C1 segment of cervical spinal cord (tissue), 14 donors: Measurements from ENCODE around the gene ZBED6.
"Not testable (repeated sequence)": the region's sequence is repeated elsewhere in the genome, so short reads cannot be mapped to it uniquely, and the experiment has no call there.

ENCODE experiments used
- DNase-seq, 14 donors: peaks; one replicate each; lab custom pipeline; 2025; lab: John Stamatoyannopoulos, UW

Gene ZBED6, protein sequence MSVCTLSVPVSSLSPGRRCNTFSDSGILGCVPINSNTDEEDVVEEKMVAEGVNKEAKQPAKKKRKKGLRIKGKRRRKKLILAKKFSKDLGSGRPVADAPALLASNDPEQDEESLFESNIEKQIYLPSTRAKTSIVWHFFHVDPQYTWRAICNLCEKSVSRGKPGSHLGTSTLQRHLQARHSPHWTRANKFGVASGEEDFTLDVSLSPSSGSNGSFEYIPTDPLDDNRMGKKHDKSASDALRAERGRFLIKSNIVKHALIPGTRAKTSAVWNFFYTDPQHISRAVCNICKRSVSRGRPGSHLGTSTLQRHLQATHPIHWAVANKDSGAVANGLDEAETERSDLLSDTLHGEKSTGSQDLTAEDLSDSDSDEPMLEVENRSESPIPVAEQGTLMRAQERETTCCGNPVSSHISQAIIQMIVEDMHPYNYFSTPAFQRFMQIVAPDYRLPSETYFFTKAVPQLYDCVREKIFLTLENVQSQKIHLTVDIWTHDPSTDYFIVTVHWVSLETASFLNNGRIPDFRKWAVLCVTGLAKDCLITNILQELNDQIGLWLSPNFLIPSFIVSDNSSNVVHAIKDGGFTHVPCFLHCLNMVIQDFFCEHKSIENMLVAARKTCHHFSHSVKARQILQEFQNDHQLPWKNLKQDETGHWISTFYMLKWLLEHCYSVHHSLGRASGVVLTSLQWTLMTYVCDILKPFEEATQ (N-terminal part only)

GRCh38 chr1:203795441-203796235, at the start of gene ZBED6, which contains the start of gene ZC3H11A:
Gene ZBED6 (plus strand): TSS chr1:203795623. CDS start chr1:203797523, 1,900 bp downstream.
Gene ZC3H11A (plus strand): TSS chr1:203795623. CDS start chr1:203817071, 21,448 bp downstream.
- peak; percentile 72 to 97 (median 96) for DNase-seq

DNA sequence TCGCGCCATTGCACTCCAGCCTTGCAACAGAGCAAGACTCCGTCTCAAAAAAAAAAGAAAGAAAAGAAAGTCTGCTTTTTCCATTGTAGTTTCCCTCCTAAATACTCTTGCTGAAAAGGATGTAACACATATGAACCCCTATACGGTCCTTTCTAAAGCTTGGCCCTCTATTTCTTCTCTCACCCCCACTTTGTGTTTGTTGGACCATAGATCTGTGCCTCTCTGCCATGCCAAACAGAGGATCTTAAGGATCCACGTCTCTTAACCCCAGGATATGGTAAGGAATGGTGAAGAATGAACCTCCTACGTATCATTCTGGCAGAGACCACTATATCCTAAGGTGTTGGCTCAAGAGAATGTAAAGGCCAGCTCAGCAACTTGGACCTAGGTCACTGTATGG, 49.1 kb upstream of the ZBED6 start:
- DNase-seq, result no peak

GRCh38 chr1:203751051-203751450, 44.4 kb upstream of the ZBED6 start:
- no peak for DNase-seq

GRCh38 chr1:203751618-203752361, 43.6 kb upstream of the ZBED6 start:
- not testable (repeated sequence) for DNase-seq

GRCh38 chr1:203754455-203754864, 41.0 kb upstream of the ZBED6 start:
- DNase-seq, result no peak

GRCh38 chr1:203756036-203756435, 39.4 kb upstream of the ZBED6 start:
- DNase-seq, result no peak

DNA sequence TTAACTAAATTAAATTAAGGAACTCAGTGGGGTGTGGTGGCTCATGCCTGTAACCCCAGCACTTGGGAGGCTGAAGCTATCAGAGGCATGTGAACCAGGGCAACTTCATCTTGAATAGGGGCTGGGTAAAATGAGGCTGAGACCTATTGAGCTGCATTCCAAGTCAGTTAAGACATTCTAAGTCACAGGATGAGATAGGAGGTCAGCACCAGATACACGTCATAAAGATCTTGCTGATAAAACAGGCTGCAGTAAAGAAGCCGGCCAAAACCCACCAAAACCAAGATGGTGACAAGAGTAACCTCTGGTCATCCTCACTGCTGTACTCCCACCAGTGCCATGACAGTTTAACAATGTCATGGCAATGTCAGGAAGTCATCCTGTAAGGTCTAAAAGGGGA, 36.7 kb upstream of the ZBED6 start:
- not testable (repeated sequence) for DNase-seq

DNA sequence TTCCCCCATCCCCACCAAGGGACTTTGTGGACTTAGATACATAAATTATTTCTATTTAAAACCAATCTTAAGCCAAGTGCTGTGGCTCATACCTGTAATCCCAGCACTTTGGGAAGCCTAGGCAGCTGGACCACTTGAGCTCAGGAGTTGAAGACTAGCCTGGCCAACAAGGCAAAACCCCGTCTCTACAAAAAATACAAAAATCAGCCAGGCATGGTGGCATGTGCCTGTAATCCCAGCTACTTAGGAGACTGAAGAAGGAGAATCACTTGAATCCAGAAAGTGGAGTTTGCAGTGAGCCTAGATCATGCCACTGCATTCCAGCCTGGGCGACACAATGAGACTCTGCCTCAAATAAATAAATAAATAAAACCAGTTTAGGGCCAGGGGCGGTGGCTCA, 34.9 kb upstream of the ZBED6 start:
- no peak for DNase-seq

DNA sequence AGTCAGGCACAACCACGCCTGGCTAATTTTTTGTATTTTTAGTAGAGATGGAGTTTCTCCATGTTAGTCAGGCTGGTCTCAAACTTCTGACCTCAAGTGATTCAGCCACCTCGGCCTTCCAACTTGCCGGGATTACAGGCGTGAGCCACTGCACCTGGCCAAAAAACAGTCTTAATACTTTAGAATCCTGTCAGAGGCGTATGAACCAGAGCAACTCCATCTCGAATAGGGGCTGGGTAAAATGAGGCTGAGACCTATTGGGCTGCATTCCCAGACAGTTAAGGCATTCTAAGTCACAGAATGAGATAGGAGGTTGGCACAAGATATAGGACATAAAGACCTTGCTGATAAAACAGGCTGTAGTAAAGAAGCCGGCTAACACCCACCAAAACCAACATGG, 33.5 kb upstream of the ZBED6 start:
- DNase-seq, result not testable (repeated sequence)

DNA sequence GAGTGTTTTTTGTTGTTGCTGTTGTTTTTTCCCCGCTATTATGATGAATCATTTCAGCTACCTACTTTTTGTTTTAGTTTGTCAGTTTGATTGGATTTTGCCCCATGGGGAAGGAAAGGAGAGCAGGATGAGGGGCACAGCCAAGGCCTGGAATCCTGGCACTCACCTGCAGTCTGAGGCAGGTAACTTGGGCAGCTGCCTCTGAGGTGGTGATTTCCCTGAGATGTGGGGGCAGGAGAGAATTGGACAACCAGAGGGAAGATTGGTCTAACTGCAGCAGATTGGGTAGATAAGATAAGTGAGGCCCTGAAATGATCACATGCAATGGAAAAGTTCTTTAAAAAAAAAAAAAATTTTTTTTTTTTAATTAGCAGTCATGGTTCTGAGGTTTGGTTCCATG, 31.9 kb upstream of the ZBED6 start:
- DNase-seq, result no peak

- DNase-seq, result no peak
Measured at GRCh38 chr1:203764105-203765028, 31.1 kb upstream of the ZBED6 start.

DNA sequence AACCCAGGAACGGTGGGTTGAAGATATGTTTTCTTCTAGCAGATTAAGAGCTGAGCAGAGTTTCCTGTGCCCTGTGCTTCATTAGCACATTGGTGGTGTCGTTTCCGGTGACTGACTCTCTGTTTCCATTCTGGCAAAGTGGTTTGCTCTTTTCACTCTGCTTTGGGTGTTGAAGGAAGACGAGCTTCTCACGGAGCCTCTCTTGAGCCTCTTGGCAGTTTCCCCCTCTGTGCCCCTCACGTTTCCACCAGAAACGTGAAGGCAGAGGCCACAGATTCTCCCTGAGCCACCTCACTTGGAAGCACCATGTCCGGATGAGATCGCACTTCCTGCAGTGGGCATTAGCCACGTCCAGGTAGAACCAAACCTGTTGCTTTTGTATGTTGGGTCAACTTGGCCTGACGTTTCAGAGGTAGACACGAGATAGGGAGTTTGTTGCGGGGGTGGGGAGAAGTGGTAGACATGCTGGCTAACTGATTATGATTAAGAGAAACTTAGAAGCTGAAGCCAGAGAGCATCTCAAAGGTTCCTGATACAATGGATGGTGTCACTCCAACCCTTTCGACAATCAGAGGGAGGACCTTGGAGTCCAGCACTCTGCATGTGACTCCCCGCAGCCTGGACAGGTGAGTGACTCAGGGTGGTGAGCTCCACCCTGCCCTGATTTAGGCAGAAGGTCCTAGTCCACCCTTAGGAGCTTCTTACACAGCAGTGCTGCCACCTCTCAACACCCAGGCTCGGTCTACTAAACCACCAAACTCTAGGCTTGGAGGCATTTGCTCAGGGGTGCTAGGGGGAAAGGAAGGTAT, 30.2 kb upstream of the ZBED6 start, which contains the start of gene LAX1:
Gene LAX1 (plus strand): TSS at position 155 of the 809 bp plus-strand sequence. CDS start 383 bp downstream, at position 538.
- DNase-seq, result no peak

DNA sequence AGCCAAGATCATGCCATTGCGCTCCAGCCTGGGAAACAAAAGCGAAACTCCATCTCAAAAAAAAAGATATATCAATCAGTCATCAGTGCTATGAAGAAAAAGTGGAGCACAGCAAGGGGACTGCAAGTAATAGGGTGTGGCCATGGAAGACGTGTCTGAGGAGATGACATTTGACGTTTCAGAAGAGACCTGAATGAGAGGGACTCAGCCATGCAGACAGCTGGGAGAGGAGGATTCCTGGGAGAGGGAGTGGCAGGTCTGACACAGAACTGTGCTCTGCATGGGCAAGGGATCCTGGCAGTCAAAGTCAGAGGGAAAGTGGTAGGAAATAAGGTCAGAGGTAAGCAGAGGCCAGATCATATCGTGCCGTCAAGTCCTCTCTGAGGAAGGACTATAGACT, 27.2 kb upstream of the ZBED6 start:
- DNase-seq, result no peak

GRCh38 chr1:203769505-203770343, 25.7 kb upstream of the ZBED6 start:
- DNase-seq, result peak in 7 of 14 donors; percentile 6 to 90 (median 8)

DNA sequence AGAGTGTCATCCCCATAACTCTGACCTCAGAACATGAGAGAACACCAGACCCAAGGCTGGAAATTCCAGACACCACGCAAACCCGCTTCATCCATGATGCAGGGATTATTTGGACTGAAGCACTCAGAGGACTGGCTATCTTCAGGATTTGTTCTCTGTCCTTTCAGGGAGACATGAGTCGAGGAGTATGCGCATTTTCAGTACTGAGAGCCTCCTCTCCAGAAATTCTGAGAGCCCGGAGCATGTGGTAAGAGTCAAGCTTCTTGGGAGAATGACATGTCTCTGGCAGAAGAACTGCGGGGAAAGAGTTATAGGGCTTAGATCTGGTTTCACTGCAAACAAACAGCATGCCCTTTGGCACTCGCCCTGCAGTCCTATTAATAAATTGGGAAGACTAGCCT, 23.5 kb upstream of the ZBED6 start:
- DNase-seq, result peak in 1 of 14 donors; percentile 15

- DNase-seq, result no peak
Measured at GRCh38 chr1:203772836-203773235, 22.6 kb upstream of the ZBED6 start.

GRCh38 chr1:203776636-203777035, 18.8 kb upstream of the ZBED6 start:
- DNase-seq, result peak in 8 of 14 donors; percentile 5 to 33 (median 16)

DNA sequence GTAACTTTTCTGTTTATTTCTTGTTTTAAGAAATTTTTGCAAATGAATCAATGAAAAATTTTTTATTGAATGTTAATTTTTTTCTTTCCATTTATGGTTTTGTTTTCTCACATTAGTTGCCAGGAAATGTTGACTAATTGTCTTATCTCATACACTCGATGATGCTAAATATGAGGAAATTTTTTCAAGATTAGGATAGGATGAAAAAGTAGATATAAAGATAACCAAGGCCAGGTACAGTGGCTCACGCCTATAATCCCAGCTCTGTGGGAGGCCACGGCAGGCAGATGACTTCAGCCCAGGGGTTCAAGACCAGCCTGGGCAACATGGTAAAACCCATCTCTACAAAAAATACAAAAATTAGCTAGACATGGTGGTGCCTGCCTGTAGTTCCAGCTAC, 17.8 kb upstream of the ZBED6 start:
- DNase-seq, result no peak
